RWPE2 (cell line): Measurements from ENCODE around the gene LIPG.
A peak's percentile ranks its signal among the peaks of the same experiment; 100 is the strongest.

Experiments used
- ATAC-seq: fragments of 200-7000 bp; cut with Tn5 transposase; 3 replicates; pipeline ENCODE4 v1.9.1; 2021; ENCODE audit warnings: low read depth
- DNase-seq: peaks from one replicate; pipeline ENCODE4 v3.0.0-alpha.2; 2020; ENCODE audit warnings: low spot score
- H3K27ac ChIP-seq: fragments of 450-650 bp; 2 replicates; pipeline ENCODE4 v1.5.1; 2017; ENCODE audit warnings: mild to moderate bottlenecking; ENCODE audit not compliant: poor library complexity, severe bottlenecking
- H3K27me3 ChIP-seq: fragments of 250-450 bp; sonication (Bioruptor Pico); 2 replicates; pipeline ENCODE4 v1.5.1; 2021; ENCODE audit warnings: mild to moderate bottlenecking, moderate library complexity; ENCODE audit not compliant: insufficient read depth, poor library complexity, severe bottlenecking
- H3K36me3 ChIP-seq: fragments of 250-450 bp; sonication (Bioruptor Pico); 2 replicates; pipeline ENCODE4 v1.5.1; 2020; ENCODE audit warnings: low read depth, mild to moderate bottlenecking, moderate library complexity
- H3K4me1 ChIP-seq: fragments of 250-450 bp; sonication (Bioruptor Pico); 2 replicates; pipeline ENCODE4 v1.5.1; 2021; ENCODE audit warnings: mild to moderate bottlenecking, moderate library complexity; ENCODE audit not compliant: insufficient read depth, poor library complexity, severe bottlenecking
- H3K4me3 ChIP-seq: fragments of 250-450 bp; sonication (Bioruptor Pico); 2 replicates; pipeline ENCODE4 v1.5.1; 2021; ENCODE audit warnings: mild to moderate bottlenecking, moderate library complexity; ENCODE audit not compliant: severe bottlenecking
- H3K9me3 ChIP-seq: fragments of 250-450 bp; sonication (Bioruptor Pico); 2 replicates; pipeline ENCODE4 v1.5.1; 2021; ENCODE audit warnings: mild to moderate bottlenecking, moderate library complexity; ENCODE audit not compliant: severe bottlenecking
- CTCF ChIP-seq: fragments of 450-650 bp; IDR thresholded peaks from one replicate; pipeline ENCODE4 v1.5.1; 2017; ENCODE audit warnings: mild to moderate bottlenecking, moderate library complexity; ENCODE audit not compliant: poor library complexity, severe bottlenecking

The LIPG gene

GRCh38 chr18:49534846-49535601, 26.8 kb upstream of the LIPG start:
- DNase-seq (no peak), ATAC-seq (no peak)
- no peak overlapping the region for H3K4me3 ChIP-seq
- H3K27ac ChIP-seq, result no peak overlapping the region
- H3K36me3 ChIP-seq, result no peaks in the 10 kb centered on the region
- no peaks in the 10 kb centered on the region for H3K9me3 ChIP-seq
- TF ChIP-seq CTCF, result no peak
- H3K27me3 ChIP-seq, result no peaks in the 10 kb centered on the region
- H3K4me1 ChIP-seq, result no peaks in the 10 kb centered on the region

DNA sequence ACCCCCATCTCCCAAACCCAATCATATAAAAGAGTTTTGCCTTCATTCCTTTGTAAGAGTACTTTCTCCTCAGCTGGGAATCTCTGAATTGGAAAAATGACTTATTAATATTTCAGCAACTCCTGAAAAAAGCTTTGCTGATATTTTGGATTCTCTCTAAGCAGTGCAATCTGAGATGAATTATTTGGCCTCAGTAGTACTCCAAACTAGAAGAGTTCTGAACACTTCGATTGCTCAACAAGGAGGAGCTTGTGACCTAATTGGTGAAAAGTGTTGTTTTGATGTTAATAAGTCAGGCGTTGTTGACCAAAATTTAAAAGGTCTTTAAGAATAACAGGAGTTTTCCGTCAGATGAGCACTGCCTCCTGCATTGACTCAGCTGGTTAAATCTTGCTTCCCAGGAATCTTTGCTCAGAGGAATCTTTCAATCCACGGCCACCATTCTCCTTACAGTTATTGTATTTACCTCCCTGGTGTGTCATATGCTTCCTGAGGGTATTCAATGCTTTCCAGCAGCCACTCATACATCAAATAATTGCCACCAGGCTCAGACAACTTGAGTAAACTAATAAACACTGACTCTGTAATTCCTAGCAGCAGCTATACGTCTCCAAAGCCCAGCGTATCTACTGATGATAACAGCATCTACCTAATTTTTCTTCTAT, 24.5 kb upstream of the LIPG start:
- no peak for ATAC-seq

GRCh38 chr18:49544362-49544761, 17.5 kb upstream of the LIPG start:
- Histone ChIP-seq H3K4me1 (peaks cover 8% of the 10 kb centered on the region), H3K27ac (no peak overlapping the region), H3K27me3 (no peaks in the 10 kb centered on the region), H3K36me3 (no peaks in the 10 kb centered on the region), H3K9me3 (no peaks in the 10 kb centered on the region), H3K4me3 (no peak overlapping the region)
- DNase-seq, result no peak
- 0 out of 3 replicates have a peak, but pooled peaks have one; percentile 31 for ATAC-seq
- no peak for TF ChIP-seq CTCF

More for the DNA sequence above, 24.5 kb upstream of the LIPG start:
- Histone ChIP-seq H3K9me3 (no peaks in the 10 kb centered on the region), H3K36me3 (no peaks in the 10 kb centered on the region), H3K4me3 (no peak overlapping the region), H3K27ac (no peak overlapping the region), H3K4me1 (no peaks in the 10 kb centered on the region), H3K27me3 (no peaks in the 10 kb centered on the region)
- no peak for DNase-seq
- TF ChIP-seq CTCF, result no peak

DNA sequence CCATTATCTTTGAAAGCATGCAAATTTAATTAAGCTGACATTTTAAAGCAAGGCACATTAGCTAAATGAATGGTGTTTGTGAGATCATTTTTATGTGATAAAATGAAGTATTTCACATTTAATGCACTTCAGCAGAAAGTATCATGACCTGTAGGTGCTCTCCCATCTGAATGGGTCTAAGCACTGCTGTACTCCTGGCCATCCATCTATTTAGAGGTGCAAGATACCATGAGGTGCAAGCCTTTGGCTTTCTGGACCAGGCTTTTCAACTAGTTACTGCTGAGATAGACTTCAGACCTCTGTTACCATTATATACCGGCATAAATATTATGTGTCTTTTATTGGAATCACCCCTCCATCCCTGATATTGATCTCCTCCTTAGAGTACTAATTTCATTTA, 15.6 kb upstream of the LIPG start:
- peaks cover 8% of the 10 kb centered on the region for H3K4me1 ChIP-seq
- ATAC-seq (no peak), DNase-seq (no peak)
- no peaks in the 10 kb centered on the region for H3K36me3 ChIP-seq
- H3K27ac ChIP-seq, result no peak overlapping the region
- no peak for TF ChIP-seq CTCF
- no peak overlapping the region for H3K4me3 ChIP-seq
- H3K9me3 ChIP-seq, result no peaks in the 10 kb centered on the region
- H3K27me3 ChIP-seq, result no peaks in the 10 kb centered on the region
